GM10248 (cell line): ENCODE measurements around the gene TMC7.

Source experiments
- CTCF ChIA-PET: fragments of 300-600 bp; sonication (Branson Sonifier 250); formaldehyde crosslinking; extraction: SDS; loops from one replicate; lab custom pipeline; 2021; ENCODE audit warnings: antibody characterized with exemption; lab: Yijun Ruan, JAX
- POLR2A ChIA-PET: fragments of 350-650 bp; sonication (Branson Sonifier 250); formaldehyde crosslinking; extraction: SDS; loops from one replicate; lab custom pipeline; 2020; ENCODE audit warnings: antibody characterized with exemption; lab: Yijun Ruan, JAX
- DNase-seq: peaks from one replicate; pipeline ENCODE4 v3.0.0; 2012; ENCODE audit errors: extremely low spot score
- CTCF ChIP-seq: IDR thresholded peaks from 2 replicates; pipeline ENCODE4 v1.5.1; 2012; ENCODE audit warnings: mild to moderate bottlenecking, low read depth; ENCODE audit errors: extremely low read depth, missing control alignments, control extremely low read depth

The TMC7 gene

GRCh38 chr16:19108409-19109287, 124.9 kb downstream of the TMC7 start:
- ChIA-PET CTCF (interaction anchor here (1.1 to 1.3 kb wide), 5 partner anchors 8 to 22 kb away, joined by 3 to 6 read pairs (median 4); no protein-coding TSS in a partner anchor), POLR2A (no interaction called here)
- TF ChIP-seq CTCF: no peak
- peak; percentile 52 for DNase-seq

GRCh38 chr16:19109288-19109664, 125.5 kb downstream of the TMC7 start:
- no peak for TF ChIP-seq CTCF
- ChIA-PET CTCF (interaction anchor here (1.1 to 1.3 kb wide), 4 partner anchors 9 to 23 kb away, joined by 3 to 6 read pairs (median 4); no protein-coding TSS in a partner anchor), POLR2A (no interaction called here)
- DNase-seq: no peak

GRCh38 chr16:19110537-19111360, 127.0 kb downstream of the TMC7 start:
- DNase-seq: no peak
- no peak for TF ChIP-seq CTCF
- ChIA-PET CTCF (interaction anchor here (1.0 to 1.1 kb wide), 3 partner anchors 24 to 25 kb away, joined by 3 read pairs; no protein-coding TSS in a partner anchor), POLR2A (interaction anchor here (0.8 kb wide), 1 partner anchor 9 kb away, joined by 6 read pairs; no protein-coding TSS in a partner anchor)

GRCh38 chr16:19112099-19112407, 128.3 kb downstream of the TMC7 start:
- TF ChIP-seq CTCF: no peak
- DNase-seq: no peak
- POLR2A ChIA-PET: no interaction called here
- CTCF ChIA-PET: interaction anchor here (0.9 to 3.6 kb wide), 3 partner anchors 16 to 68 kb away, joined by 3 to 15 read pairs (median 5); no protein-coding TSS in a partner anchor
